Pancreas (tissue), 10 donors: ENCODE results near the gene NELFCD. TPM values are rescaled to one million over a fixed set of nuclear protein-coding genes. Genes with fewer than 3 reads are reported as not detected.

Experiments
- ATAC-seq, 4 donors: fragments of 200-7000 bp; cut with Tn5 transposase; one replicate each; pipeline versions ENCODE4 v1.8.0 to v1.9.1; 2020; ENCODE audit warnings: mild to moderate bottlenecking in 4 of 4, moderate library complexity in 4 of 4
- DNase-seq, 6 donors: peaks; one replicate each; pipeline ENCODE4 v3.0.0-alpha.2; 2020
- FAIRE-seq: peaks from 2 replicates; lab custom pipeline; 2012; peaks lifted over from hg19 to GRCh38; lab: Jason Lieb, UNC
- H3K27ac ChIP-seq, 4 donors: fragments of 200-600 bp; sonication (generic); 1 replicate in 3 of 4; 2 replicates in 1 of 4; pipeline versions ENCODE4 v1.5.0 to v1.8.0; 2020
- H3K27me3 ChIP-seq, 4 donors: fragments of 200-600 bp; one replicate each; pipeline ENCODE4 v1.8.0; 2021
- H3K36me3 ChIP-seq, 3 donors: fragments of 200-600 bp; sonication (generic) in 1 of 3; one replicate each; pipeline versions ENCODE4 v1.5.0 to v1.8.0; 2020 to 2021
- H3K4me1 ChIP-seq, 3 donors: fragments of 200-600 bp; one replicate each; pipeline ENCODE4 v1.8.0; 2021
- H3K4me3 ChIP-seq, 4 donors: fragments of 200-600 bp; sonication (generic) in 2 of 4; one replicate each; pipeline versions ENCODE4 v1.5.0 to v1.8.0; 2020 to 2021
- H3K9me3 ChIP-seq, 4 donors: fragments of 200-600 bp; one replicate each; pipeline ENCODE4 v1.8.0; 2021
- CTCF ChIP-seq, 4 donors: fragments of 200-600 bp; sonication (generic) in 3 of 4; IDR thresholded peaks; one replicate each; pipeline versions ENCODE4 v1.5.0 to v1.8.0; 2021; ENCODE audit warnings: antibody characterized with exemption in 4 of 4
- WGBS, 2 donors: extraction: QIAGEN DNeasy Blood & Tissue Kit; methylation state at CpG; one replicate each; pipeline ENCODE4 v1.1.7; 2013; 5-methylcytosine and 5-hydroxymethylcytosine counted together
- intact Hi-C, 3 donors: fragments of 100-400 bp; cut with DNase I; formaldehyde crosslinking; loops; one replicate each; pipeline versions ENCODE4 v1.11.1 to v1.14.2; 2022
- polyA plus RNA-seq, 2 donors: library from polyadenylated mRNA; stranded (reverse); fragments of 200-250 nt; gene quantifications; one replicate each; pipeline ENCODE4 v1.2.3, GENCODE V29; 2013
- total RNA-seq, 6 donors: library from RNA; stranded (reverse); fragmentation: NEBNext Ultra II Directional in 4 of 6; extraction: Animal tissue kit (Norgen Biotek cat#: 25700) in 4 of 6; gene quantifications; one replicate each; pipeline versions ENCODE4 v1.2.1 to v1.2.4, GENCODE V29; 2021 to 2023
- donor health status: healthy with polysubstance abuse.
- donor health status: DM: no; HTN: no; CAD: no; lungs with moderate emphysema.
- donor health status: DM: no; HTN: no; CAD: no.
- donor health status: control.
- donor health status: control.
- donor health status: Bipolar disorder and iron deficiency.
- donor health status: DM: yes; HTN: yes; CAD: no.
- donor health status: DM: no; HTN: no; CAD: no.
- donor health status: DM: no; HTN: no; CAD: no.
- donor health status: DM: yes; HTN: yes; CAD: no.

Gene NELFCD
- total and polyA plus RNA-seq, 8 donors, result 17.3 to 66.4 (median 29.4) TPM

- H3K4me1 ChIP-seq, result no peaks in the 10 kb centered on the region
- 87 to 91% methylated on average over 6 of the region's 6 CpGs for WGBS, 2 donors
- no peak overlapping the region for H3K27ac ChIP-seq
- peaks cover 4 to 67% (median 29%) of the 10 kb centered on the region in 3 donors for H3K36me3 ChIP-seq
- no peak for FAIRE-seq
- intact Hi-C loops, result no loop called here
- no peaks in the 10 kb centered on the region for H3K27me3 ChIP-seq
- peak in 2 of 6 donors; percentile 4 to 8 for DNase-seq
- H3K9me3 ChIP-seq, result no peaks in the 10 kb centered on the region
- no peak for TF ChIP-seq CTCF (IDR thresholded peaks at IDR 0.05)
- no peak overlapping the region for H3K4me3 ChIP-seq
- no peak for ATAC-seq
These were observed 7.5 kb downstream of the NELFCD start for GRCh38 chr20:58988565-58988882.

GRCh38 chr20:58989196-58989595 lies 8.1 kb downstream of the NELFCD start:
- Histone ChIP-seq H3K9me3 (no peaks in the 10 kb centered on the region), H3K4me1 (no peaks in the 10 kb centered on the region), H3K27me3 (no peaks in the 10 kb centered on the region), H3K36me3 (peaks cover 4 to 74% (median 34%) of the 10 kb centered on the region in 3 donors), H3K4me3 (no peak overlapping the region), H3K27ac (no peak overlapping the region)
- 88 to 90% methylated on average over 10 of the region's 10 CpGs for WGBS, 2 donors
- FAIRE-seq (no peak), DNase-seq (peak in 2 of 6 donors; percentile 5 to 11), ATAC-seq (no peak)
- intact Hi-C loops, result no loop called here
- no peak for TF ChIP-seq CTCF (IDR thresholded peaks at IDR 0.05)

- Histone ChIP-seq H3K36me3 (peaks cover 4 to 80% (median 34%) of the 10 kb centered on the region in 3 donors), H3K27me3 (no peaks in the 10 kb centered on the region), H3K9me3 (no peaks in the 10 kb centered on the region), H3K27ac (no peak overlapping the region), H3K4me3 (no peak overlapping the region), H3K4me1 (peaks cover 0 to 3% (median 0%) of the 10 kb centered on the region in 3 donors)
- WGBS, 2 donors, result 89 to 91% methylated on average over 14 of the region's 14 CpGs
- ATAC-seq (no peak), DNase-seq (peak in 1 of 6 donors; percentile 33), FAIRE-seq (no peak)
- no peak for TF ChIP-seq CTCF (IDR thresholded peaks at IDR 0.05)
- intact Hi-C loops, result no loop called here
These were observed 9.8 kb downstream of the NELFCD start for GRCh38 chr20:58990651-58991445.

GRCh38 chr20:58991715-58992114 lies 10.7 kb downstream of the NELFCD start:
- Histone ChIP-seq H3K27ac (no peak overlapping the region), H3K27me3 (no peaks in the 10 kb centered on the region), H3K36me3 (peaks cover 4 to 79% (median 34%) of the 10 kb centered on the region in 3 donors), H3K4me3 (no peak overlapping the region), H3K4me1 (peaks cover 0 to 3% (median 0%) of the 10 kb centered on the region in 3 donors), H3K9me3 (no peaks in the 10 kb centered on the region)
- no peak for ATAC-seq
- WGBS, 2 donors, result 65 to 67% methylated on average over 9 of the region's 9 CpGs
- DNase-seq, result peak in 2 of 6 donors; percentile 3 to 7
- no peak for FAIRE-seq
- intact Hi-C loops, result no loop called here
- TF ChIP-seq CTCF (IDR thresholded peaks at IDR 0.05), result no peak

- intact Hi-C loops, result no loop called here
- ATAC-seq (no peak), DNase-seq (peak in 2 of 6 donors; percentile 2 to 3), FAIRE-seq (no peak)
- H3K4me1 ChIP-seq, result peaks cover 0 to 3% (median 0%) of the 10 kb centered on the region in 3 donors
- TF ChIP-seq CTCF (IDR thresholded peaks at IDR 0.05), result no peak
- no peak overlapping the region for H3K27ac ChIP-seq
- H3K9me3 ChIP-seq, result no peaks in the 10 kb centered on the region
- H3K36me3 ChIP-seq, result peaks cover 0 to 80% (median 34%) of the 10 kb centered on the region in 3 donors
- 85 to 93% methylated on average over 3 of the region's 3 CpGs for WGBS, 2 donors
- no peak overlapping the region for H3K4me3 ChIP-seq
- no peaks in the 10 kb centered on the region for H3K27me3 ChIP-seq
These were observed 11.9 kb downstream of the NELFCD start for GRCh38 chr20:58992911-58993310.
